Hepatic stellate cell (primary cell): ENCODE results near the gene PADI3.

Experiments
- DNase-seq: peaks from one replicate; pipeline ENCODE4 v3.0.0; 2011; ENCODE audit warnings: low spot score

Gene PADI3

DNA sequence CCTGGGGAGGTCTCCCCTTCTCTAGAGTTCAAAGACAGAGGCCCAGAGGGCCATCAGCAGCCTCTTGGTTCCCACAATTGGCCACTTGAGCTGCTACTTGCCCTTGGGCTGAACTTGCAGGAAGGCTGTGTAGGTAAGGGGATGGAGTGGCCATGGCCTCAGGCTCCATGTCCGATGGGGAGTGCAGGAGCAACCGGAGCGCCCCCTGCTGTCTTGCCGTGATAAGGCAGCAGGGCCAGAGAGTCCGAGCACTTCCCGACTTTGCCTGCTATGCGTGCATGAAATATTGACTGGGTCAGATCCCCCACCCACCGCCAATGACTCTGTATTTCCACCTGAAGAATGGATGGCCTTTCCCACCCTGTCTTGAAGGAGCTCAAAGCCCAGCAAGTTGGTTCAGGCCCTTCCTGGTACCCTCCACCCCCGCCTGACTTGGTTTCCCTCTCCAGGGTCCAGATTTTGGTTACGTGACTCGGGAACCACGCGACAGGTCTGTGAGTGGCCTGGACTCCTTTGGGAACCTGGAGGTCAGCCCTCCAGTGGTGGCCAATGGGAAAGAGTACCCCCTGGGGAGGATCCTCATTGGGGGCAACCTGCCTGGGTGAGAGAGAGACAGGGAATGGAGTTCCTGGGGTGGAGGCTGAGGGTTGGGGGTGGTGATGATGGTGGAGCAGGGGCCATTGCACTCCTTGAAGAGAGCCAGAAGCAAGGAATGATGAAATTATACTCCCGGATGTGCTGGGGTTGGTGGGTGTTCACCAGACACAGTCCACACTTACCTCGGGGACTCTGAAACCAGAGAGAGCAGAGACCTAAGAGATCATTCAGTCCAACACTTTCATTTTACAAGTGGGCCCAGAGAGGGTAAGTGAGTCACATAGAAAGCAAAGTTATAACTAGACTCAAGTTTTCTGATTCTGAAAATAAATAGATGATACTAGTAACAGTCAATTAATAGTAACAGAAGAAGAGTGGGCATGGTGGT, 25.6 kb downstream of the PADI3 start:
- peak; percentile 83 for DNase-seq

DNA sequence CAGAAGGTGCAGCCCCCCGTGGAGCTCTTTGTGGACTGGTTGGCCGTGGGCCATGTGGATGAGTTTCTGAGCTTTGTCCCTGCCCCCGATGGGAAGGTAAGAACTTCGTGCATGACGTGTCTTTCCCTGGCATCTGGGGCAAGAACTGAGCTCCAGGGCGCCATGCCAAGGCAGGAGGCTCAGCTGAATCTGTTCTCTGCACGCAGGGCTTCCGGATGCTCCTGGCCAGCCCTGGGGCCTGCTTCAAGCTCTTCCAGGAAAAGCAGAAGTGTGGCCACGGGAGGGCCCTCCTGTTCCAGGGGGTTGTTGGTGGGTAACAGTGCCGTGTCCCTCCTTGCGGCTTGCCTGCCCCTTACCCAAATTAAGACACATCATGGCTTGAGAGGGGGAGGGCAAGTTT, 27.7 kb downstream of the PADI3 start:
- no peak for DNase-seq

DNA sequence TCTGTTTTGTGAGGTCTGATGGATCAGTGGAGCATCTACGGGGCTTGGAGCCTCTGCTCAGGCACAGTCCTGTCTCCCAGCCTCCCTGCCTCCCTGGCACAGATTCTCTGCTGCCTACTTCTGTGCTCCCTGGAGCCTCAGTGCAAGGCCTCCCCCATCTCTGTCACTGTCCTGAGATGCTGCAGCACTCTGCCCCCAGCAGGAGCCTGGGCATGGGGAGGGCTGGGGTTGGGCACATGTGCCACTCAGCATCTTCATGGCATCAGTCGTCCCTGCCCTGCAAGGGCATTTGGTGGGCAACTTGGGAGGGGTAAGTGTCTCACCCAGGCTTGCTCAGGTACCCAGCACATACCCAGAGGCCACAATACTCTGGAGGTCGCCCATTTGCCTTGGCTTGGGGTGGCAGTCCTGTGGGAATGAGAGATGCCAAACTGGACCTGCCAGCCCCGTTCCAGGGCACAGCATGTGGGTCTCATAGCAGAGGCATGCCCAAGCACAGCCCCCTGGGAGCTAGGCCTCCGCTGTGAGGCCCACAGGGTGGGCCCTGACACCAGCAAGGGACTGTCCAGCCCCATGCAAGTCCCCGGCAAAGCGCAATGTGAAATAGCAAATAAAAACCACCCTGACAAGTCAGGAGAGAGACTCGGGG, 28.7 kb downstream of the PADI3 start:
- no peak for DNase-seq

DNA sequence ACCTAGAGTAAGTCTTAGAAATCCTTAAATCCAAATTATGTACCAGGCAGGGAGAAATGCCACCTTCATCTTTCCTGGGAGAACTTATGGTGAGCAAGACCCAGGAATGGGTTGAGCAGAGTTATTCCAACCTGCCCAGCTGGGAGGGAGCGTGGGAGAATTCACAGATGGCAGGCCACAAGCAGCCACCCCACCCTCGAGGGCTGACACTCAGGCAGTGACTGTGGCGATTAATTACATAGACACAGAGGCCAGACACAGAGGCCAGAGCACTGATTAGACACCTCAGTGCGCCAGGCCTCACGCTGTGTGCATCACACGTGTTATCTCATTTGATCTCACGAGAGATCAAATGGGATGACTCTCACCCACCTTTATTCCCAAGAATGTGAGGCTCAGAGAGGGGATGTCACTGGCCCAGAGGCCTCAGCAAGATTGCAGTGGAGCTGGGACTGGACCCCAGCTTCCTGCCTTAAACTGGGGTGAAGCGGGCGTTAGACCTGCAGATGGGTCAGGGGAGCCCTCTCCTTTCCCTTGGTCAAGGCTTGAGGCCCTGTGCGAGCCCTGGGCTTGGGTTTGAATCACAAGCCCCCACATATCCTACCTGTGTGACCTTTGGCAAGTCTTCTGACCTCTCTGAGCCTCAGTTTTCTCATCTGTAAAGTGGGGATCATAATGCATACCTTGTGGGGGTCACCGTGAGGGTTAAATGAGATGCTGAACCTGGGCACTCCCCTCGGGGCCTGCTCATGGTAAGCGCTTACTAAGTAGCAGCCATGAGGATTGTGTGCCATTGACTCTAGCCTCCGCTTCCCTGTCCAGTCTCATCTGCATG, 30.3 kb downstream of the PADI3 start:
- DNase-seq: no peak

- no peak for DNase-seq
Observed at GRCh38 chr1:17280436-17280835, 31.5 kb downstream of the PADI3 start.

- no peak for DNase-seq
Observed at GRCh38 chr1:17280894-17281293, 32.0 kb downstream of the PADI3 start.

GRCh38 chr1:17281775-17282181, 32.9 kb downstream of the PADI3 start:
- no peak for DNase-seq

- no peak for DNase-seq
Observed at GRCh38 chr1:17282836-17283235, 33.9 kb downstream of the PADI3 start.

DNA sequence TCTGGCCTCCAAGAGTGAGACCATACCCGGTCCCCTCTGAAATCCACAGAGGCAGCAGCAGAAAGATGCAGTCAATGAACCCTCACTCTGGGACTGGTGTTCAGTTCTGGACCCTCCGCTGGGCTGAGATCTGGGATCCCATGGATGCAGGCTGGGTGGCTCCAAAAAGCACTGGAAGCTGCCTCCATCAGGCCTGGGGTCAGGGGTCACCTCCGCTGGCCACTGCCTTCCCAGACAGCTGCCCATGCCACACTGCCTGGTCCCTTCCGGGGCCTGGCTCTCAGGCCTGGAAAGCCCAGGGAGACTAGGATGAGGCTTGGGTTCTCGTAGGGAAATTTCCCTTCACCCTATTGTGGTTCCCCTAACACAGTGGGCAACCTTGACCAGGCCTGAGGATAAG, 37.7 kb downstream of the PADI3 start:
- DNase-seq: no peak

GRCh38 chr1:17287130-17287776, 38.4 kb downstream of the PADI3 start:
- peak; percentile 65 for DNase-seq

DNA sequence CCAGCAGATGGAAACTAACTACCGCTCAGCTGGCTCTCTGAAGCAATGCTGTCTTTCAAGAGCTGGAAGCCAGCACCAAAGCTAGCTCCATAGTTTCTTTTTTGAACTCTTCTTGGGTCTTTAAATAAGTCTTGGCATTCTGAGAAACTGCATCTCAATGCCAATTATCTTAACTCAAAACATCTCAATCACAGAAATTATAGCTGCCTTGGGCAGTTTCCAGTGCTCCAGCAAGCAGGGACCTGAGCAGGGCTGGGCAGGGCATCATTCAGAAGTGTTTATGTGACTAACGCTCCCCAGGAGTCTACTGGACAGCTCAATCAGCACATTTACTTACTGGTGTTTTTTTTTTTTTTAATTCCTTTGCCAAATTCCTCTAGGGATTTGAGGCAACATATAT, 40.8 kb downstream of the PADI3 start:
- no peak for DNase-seq

- DNase-seq: no peak
Observed at GRCh38 chr1:17290553-17290952, 41.7 kb downstream of the PADI3 start.

- no peak for DNase-seq
Observed at GRCh38 chr1:17292299-17293160, 43.6 kb downstream of the PADI3 start.

DNA sequence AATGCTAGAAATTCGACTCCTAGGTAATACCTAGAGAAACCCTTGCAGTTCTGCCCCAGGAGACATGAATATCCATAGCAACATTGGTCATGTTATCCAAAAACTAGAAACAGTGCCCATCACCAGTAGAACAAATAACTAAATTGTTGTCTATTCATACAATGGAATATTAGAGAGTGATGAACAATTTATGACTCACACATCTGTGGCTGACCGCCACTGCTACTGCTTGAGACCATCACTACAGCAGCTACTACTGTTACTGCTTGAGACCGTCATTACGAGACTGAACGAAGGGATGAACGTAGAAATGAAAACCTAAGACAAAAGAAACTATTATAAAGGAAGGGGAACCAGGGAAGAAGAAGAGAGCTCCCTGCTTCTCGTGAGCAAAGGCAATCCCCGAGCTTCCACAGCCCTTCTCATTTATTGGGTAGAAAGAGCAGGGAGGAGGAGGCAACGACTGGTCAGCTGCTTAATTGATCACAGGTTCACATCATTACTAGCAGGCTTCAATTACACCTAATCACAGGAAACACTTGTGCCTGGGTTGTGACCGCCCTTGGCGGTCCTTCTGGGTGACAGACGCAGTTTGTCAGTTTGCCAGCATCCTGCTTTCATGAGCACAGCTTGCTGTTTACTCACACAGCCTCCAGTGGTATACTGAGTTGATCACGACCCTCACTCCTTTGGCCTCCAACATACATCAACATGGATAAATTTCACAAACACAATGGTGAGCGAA, 45.0 kb downstream of the PADI3 start:
- DNase-seq: no peak

- no peak for DNase-seq
Observed at GRCh38 chr1:17295292-17295691, 46.4 kb downstream of the PADI3 start.

DNA sequence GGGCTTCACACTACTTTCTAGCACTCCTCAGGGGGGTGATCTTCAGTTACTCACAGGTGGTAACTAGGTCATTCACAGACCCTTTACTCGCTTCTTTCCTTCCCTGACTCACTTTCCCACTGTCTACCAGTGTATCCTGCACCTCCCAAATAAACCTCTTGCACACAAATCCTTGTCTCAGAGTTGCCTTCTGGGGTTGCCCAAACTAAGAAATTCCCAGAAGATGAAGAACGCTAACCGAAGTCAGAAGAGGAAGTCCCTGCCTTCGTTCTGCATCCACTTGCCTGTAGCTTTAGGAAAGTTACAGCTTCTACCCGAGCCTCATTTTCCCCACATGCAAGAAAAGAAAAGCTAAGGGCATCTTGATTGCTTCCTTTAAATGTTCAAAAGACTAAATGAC, 47.2 kb downstream of the PADI3 start:
- no peak for DNase-seq

DNA sequence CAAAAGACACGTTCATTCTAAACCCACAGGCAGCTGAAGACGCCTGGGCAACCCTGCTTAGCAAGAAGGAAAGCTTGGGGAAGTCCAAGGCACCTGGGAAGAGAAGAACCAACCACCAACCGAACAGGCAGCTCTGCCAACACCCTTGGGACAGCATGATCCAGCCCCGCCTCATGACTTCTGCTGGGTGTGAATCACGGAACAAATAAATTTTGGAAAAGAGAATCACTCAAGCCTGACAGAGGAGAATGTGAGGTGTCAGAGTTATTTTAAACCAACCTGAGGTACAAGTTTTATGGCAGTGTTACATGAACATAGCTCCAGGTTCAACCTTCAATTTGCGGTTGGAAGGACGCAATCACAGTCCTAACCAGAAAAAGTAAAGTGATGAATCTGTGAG, 49.1 kb downstream of the PADI3 start:
- DNase-seq: no peak

- no peak for DNase-seq
Observed at GRCh38 chr1:17301767-17302166, 52.9 kb downstream of the PADI3 start.

GRCh38 chr1:17304151-17304825, 55.4 kb downstream of the PADI3 start:
- no peak for DNase-seq

DNA sequence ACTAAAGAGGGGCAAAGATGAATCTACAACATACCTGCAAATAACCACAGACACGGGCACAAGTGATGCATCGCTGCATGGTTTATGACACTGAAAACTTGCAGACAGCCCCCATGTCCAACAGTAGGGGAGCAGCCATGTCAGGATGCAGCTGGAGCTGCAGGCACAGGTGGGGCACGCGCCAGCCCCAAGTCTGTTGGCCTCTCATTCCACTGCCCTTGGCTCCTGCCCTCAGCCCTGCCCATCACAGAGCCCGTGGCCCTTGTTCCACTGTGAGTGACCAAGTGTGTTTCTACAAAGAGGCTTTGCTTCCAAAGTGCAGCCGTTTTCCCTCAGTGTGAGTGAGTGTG, 55.9 kb downstream of the PADI3 start:
- DNase-seq: no peak
